ENCODE data around the gene OR13J1. TPM values are rescaled to one million over a fixed set of nuclear protein-coding genes. Genes with fewer than 3 reads are reported as not detected.

Gene OR13J1
- total and polyA plus RNA-seq, 5 donors from 2014 or later, result not detected

DNA sequence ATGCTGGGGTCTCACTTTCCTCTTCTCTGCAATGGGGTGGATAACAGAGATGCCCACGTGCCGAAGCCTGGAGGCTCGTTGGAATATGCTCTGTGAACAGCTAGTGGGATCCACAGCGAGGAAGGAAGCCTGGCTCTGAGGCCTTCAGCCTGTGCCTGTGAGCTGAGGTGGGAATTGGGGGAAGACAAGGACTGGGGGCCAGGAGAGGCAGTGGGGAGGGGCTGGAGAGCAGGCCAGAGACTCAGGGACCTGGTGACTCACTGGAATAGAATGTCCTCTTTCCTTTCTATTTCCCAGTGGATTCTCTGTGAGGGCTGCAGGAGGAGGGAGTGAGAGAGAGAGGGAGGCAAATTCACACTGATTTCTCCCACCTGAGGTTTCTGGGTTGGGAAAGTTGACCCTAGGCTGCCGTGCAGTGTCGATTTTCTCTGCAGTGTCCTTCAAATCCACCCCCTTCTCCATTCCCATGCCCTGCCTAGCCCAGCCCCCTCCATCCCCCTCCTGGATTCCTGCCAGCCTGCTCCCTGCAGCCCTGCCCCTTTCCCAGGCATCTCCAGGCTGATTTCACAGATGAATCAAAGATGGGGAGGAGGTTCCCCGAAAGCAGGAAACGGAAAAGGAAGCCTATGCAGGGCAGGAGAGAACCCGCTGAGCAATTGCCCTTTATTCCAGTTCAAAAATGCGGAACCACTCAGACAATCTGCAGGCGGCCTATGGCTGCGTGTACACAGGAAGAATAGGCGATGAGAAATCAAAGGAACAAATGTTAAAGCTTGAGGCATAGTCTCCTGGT lies 37.7 kb upstream of the OR13J1 start:
- Mint-ChIP-seq H3K4me1 (peaks cover 19 to 73% (median 31%) of the 10 kb centered on the region in 4 donors), H3K27ac (peak overlapping the region in 2 of 3 donors; percentile 80 to 89), H3K4me3 (peak overlapping the region in 3 of 4 donors; percentile 52 to 84 (median 59)), H3K27me3 (peaks cover 7% of the 10 kb centered on the region), H3K36me3 (no peaks in the 10 kb centered on the region), H3K9me3 (no peaks in the 10 kb centered on the region)
- peak in 1 of 2 donors; percentile 22 for ATAC-seq (ENCODE audit: low read depth in 2 of 2)
- Histone ChIP-seq H3K4me1 (ENCODE audit: control insufficient read depth, insufficient read depth, low read length, poor library complexity, severe bottlenecking) (peaks cover 68% of the 10 kb centered on the region), H3K27me3 (ENCODE audit: control insufficient read depth, insufficient read depth, low read length) (no peaks in the 10 kb centered on the region), H3K9me3 (ENCODE audit: control insufficient read depth in 2 of 2, low read length in 2 of 2) (no peaks in the 10 kb centered on the region), H3K4me3 (ENCODE audit: low read depth, low read length) (no peak overlapping the region), H3K27ac (ENCODE audit: insufficient read depth, low read length, poor library complexity, severe bottlenecking) (no peak overlapping the region), H3K36me3 (ENCODE audit: control insufficient read depth, insufficient read depth, low read length) (no peaks in the 10 kb centered on the region)
- no peak for DNase-seq

DNA sequence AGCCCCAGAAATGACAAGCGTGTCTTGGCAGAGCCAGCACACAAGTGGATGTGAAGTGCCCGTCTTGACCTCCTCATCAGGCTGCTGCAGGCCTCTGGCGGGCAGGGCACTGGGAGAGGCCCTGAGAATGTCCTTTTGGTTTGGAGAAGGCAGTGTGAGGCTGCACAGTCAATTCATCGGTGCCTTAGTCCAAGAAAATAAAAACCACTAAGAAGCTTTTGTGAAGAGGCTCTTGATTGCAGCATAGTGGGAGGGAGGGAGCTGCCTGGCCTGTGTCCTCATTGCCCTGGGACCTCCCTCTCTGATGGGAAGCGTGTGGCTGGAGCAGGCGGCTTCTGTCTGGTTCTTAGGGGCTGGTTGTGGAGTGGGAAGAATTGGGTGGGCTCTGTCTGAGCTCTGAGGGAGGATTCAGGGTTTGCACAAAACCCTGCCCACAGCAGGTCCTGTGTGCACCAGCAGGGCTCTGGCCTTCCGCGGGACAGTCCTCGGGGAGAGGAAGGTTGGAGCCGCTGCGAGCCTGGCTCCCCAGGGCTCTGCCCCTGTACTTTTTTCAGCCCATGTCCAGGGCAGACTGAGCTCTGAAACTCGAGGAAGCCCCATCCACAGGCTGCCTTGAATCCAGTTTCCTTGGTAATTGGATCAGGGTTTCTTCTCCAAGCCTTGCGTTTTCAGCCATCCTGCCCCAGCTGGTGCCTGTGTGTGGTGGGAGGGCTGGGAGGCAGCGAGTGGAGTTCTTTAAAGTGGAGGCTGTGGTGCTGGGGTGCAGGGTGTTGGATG lies 36.9 kb upstream of the OR13J1 start:
- Mint-ChIP-seq H3K27ac (peak overlapping the region; percentile 48 to 80 (median 80)), H3K27me3 (peaks cover 10% of the 10 kb centered on the region), H3K36me3 (no peaks in the 10 kb centered on the region), H3K4me1 (peaks cover 20 to 74% (median 33%) of the 10 kb centered on the region in 4 donors), H3K9me3 (no peaks in the 10 kb centered on the region), H3K4me3 (peak overlapping the region in 1 of 4 donors; percentile 84)
- DNase-seq, result no peak
- H3K27ac ChIP-seq (ENCODE audit: insufficient read depth, low read length, poor library complexity, severe bottlenecking), result no peak overlapping the region
- H3K9me3 ChIP-seq (ENCODE audit: control insufficient read depth in 2 of 2, low read length in 2 of 2), result no peaks in the 10 kb centered on the region
- no peak for ATAC-seq (ENCODE audit: low read depth in 2 of 2)
- no peaks in the 10 kb centered on the region for H3K36me3 ChIP-seq (ENCODE audit: control insufficient read depth, insufficient read depth, low read length)
- no peak overlapping the region for H3K4me3 ChIP-seq (ENCODE audit: low read depth, low read length)
- peaks cover 5% of the 10 kb centered on the region for H3K27me3 ChIP-seq (ENCODE audit: control insufficient read depth, insufficient read depth, low read length)
- H3K4me1 ChIP-seq (ENCODE audit: control insufficient read depth, insufficient read depth, low read length, poor library complexity, severe bottlenecking), result peaks cover 62% of the 10 kb centered on the region

DNA sequence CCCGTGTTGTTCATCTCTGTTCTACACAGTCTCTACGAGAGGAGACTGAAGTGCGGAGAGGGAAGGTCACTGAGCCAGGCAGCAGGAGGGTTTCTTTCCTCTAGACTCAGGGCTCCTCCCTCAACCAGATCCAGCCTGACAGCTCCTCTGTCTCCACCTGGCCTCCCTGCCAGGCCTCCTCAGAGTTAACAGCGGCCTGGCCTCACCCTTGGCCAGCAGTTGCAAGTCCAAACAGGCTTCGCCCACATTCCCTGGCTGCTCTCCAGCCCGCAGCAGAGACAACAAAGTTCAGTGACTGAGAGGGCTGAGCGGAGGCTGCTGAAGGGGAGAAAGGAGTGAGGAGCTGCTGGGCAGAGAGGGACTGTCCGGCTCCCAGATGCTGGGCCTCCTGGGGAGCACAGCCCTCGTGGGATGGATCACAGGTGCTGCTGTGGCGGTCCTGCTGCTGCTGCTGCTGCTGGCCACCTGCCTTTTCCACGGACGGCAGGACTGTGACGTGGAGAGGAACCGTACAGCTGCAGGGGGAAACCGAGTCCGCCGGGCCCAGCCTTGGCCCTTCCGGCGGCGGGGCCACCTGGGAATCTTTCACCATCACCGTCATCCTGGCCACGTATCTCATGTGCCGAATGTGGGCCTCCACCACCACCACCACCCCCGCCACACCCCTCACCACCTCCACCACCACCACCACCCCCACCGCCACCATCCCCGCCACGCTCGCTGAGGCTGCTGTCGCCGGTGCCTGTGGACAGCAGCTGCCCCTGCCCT lies 35.9 kb upstream of the OR13J1 start, which contains the start of gene HRCT1:
Gene HRCT1 (plus strand): TSS at position 291 of the 768 bp plus-strand sequence. CDS start 86 bp downstream, at position 377.
- peak within 1 kb of the TSS in 1 of 4 donors; percentile 64 for H3K4me3 Mint-ChIP-seq
- peaks cover 17% of the 10 kb centered on the region for H3K27me3 Mint-ChIP-seq
- Histone ChIP-seq H3K27me3 (ENCODE audit: control insufficient read depth, insufficient read depth, low read length) (peaks cover 7% of the 10 kb centered on the region), H3K4me1 (ENCODE audit: control insufficient read depth, insufficient read depth, low read length, poor library complexity, severe bottlenecking) (peaks cover 52% of the 10 kb centered on the region), H3K27ac (ENCODE audit: insufficient read depth, low read length, poor library complexity, severe bottlenecking) (no peak within 1 kb of the TSS), H3K9me3 (ENCODE audit: control insufficient read depth in 2 of 2, low read length in 2 of 2) (no peaks in the 10 kb centered on the region), H3K36me3 (ENCODE audit: control insufficient read depth, insufficient read depth, low read length) (no peaks in the 10 kb centered on the region), H3K4me3 (ENCODE audit: low read depth, low read length) (no peak within 1 kb of the TSS)
- H3K36me3 Mint-ChIP-seq, result no peaks in the 10 kb centered on the region
- peak within 1 kb of the TSS; percentile 48 to 86 (median 62) for H3K27ac Mint-ChIP-seq
- no peak for DNase-seq
- no peak for ATAC-seq (ENCODE audit: low read depth in 2 of 2)
- no peaks in the 10 kb centered on the region for H3K9me3 Mint-ChIP-seq
- H3K4me1 Mint-ChIP-seq, result peaks cover 18 to 65% (median 27%) of the 10 kb centered on the region in 4 donors

DNA sequence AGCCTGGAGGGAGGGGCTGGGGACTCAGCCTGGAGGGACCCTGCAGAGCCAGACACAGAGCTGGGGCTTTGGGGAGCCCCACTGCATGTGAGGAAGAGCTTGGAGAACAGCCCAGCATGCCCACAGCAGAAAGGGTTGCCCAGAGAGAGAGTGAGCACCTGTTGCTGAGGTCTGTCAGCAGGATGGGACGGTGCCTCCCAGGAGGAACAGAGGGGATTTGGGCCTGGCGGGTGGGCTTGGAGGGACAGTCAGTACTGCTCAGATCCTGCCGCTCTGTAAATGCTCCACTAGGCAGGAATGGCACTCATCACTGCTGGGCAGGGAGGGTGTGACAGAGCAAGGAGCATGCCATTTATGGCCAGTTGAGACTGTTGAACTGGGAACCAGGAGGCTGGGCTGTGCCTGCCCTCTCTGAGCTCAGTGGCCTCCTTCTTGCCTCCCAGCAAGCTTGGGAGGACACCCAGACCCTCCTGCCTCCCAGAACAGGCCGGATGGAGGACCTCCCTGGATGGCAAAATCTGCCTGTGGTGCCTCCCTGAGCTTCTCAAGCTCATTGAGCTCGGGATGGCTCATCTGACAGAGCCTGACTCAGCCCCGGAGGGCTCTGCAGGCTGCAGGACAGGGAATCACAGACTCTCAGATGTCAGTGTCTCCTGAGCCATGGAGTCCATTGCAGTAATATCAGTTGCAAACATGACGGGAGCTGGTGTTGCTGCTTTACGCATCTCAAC lies 35.0 kb upstream of the OR13J1 start:
- peaks cover 43% of the 10 kb centered on the region for H3K4me1 ChIP-seq (ENCODE audit: control insufficient read depth, insufficient read depth, low read length, poor library complexity, severe bottlenecking)
- peak overlapping the region in 2 of 3 donors; percentile 62 to 86 for H3K27ac Mint-ChIP-seq
- peaks cover 13 to 56% (median 21%) of the 10 kb centered on the region in 4 donors for H3K4me1 Mint-ChIP-seq

DNA sequence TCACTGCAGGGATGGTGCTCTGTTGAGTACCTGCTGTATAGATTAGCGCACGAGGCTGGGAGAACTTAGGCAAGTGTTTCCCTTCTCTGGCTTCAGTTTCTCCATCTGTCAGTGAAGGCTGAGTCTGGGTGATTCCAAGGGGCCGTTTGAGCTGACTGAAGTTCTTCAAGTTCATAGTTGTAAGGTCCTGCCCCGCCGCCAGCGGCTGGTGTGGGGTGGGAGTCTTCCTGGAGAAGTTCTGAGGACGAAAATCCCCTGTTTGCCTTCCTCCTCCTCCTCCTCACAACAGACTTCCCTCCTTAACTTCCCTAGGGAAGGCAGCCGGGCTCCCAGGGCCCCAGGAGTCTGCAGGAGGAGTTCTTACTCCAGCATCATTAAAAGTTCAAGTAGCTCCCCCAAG lies 34.1 kb upstream of the OR13J1 start:
- no peak for ATAC-seq (ENCODE audit: low read depth in 2 of 2)
- peaks cover 10 to 49% (median 18%) of the 10 kb centered on the region in 4 donors for H3K4me1 Mint-ChIP-seq

More for the DNA sequence above, 35.0 kb upstream of the OR13J1 start:
- peaks cover 10% of the 10 kb centered on the region for H3K27me3 ChIP-seq (ENCODE audit: control insufficient read depth, insufficient read depth, low read length)
- no peak overlapping the region for H3K27ac ChIP-seq (ENCODE audit: insufficient read depth, low read length, poor library complexity, severe bottlenecking)
- ATAC-seq (ENCODE audit: low read depth in 2 of 2), result no peak
- peaks cover 17% of the 10 kb centered on the region for H3K27me3 Mint-ChIP-seq
- peak overlapping the region in 1 of 4 donors; percentile 64 for H3K4me3 Mint-ChIP-seq
- no peaks in the 10 kb centered on the region for H3K36me3 ChIP-seq (ENCODE audit: control insufficient read depth, insufficient read depth, low read length)
- H3K9me3 Mint-ChIP-seq, result no peaks in the 10 kb centered on the region
- DNase-seq, result no peak
- no peaks in the 10 kb centered on the region for H3K36me3 Mint-ChIP-seq
- no peaks in the 10 kb centered on the region for H3K9me3 ChIP-seq (ENCODE audit: control insufficient read depth in 2 of 2, low read length in 2 of 2)
- H3K4me3 ChIP-seq (ENCODE audit: low read depth, low read length), result no peak overlapping the region

DNA sequence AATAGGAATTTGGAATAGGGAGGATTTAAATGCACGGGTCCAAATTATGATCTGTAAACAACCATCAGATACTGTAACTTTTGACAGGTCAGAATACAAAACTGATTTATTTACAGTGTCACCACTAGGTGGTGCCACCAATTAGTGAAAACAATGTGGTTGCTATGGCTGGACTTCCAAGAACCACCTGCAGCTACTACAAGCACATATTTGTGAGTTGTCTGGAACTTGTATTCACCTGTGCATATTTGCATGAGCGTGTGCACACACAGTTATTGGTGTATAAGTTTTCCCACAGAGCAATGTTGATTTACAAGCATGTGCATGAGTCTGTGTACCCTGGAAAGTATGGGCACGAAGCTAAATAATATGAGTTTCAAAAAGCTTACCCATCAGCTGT lies 32.8 kb upstream of the OR13J1 start:
- Mint-ChIP-seq H3K27ac (peak overlapping the region in 1 of 3 donors; percentile 16), H3K9me3 (no peaks in the 10 kb centered on the region), H3K4me3 (no peak overlapping the region), H3K4me1 (peaks cover 5 to 36% (median 12%) of the 10 kb centered on the region in 4 donors), H3K36me3 (no peaks in the 10 kb centered on the region), H3K27me3 (peaks cover 27% of the 10 kb centered on the region)
- Histone ChIP-seq H3K9me3 (ENCODE audit: control insufficient read depth in 2 of 2, low read length in 2 of 2) (no peaks in the 10 kb centered on the region), H3K4me1 (ENCODE audit: control insufficient read depth, insufficient read depth, low read length, poor library complexity, severe bottlenecking) (peaks cover 22% of the 10 kb centered on the region), H3K27ac (ENCODE audit: insufficient read depth, low read length, poor library complexity, severe bottlenecking) (no peak overlapping the region), H3K4me3 (ENCODE audit: low read depth, low read length) (no peak overlapping the region), H3K36me3 (ENCODE audit: control insufficient read depth, insufficient read depth, low read length) (no peaks in the 10 kb centered on the region), H3K27me3 (ENCODE audit: control insufficient read depth, insufficient read depth, low read length) (peaks cover 14% of the 10 kb centered on the region)
- peak; percentile 53 to 59 for ATAC-seq (ENCODE audit: low read depth in 2 of 2)
- peak; percentile 19 to 73 (median 62) for DNase-seq

More for the DNA sequence above, 34.1 kb upstream of the OR13J1 start:
- Mint-ChIP-seq H3K36me3 (no peaks in the 10 kb centered on the region), H3K9me3 (no peaks in the 10 kb centered on the region), H3K27me3 (peaks cover 22% of the 10 kb centered on the region), H3K27ac (peak overlapping the region in 1 of 3 donors; percentile 86), H3K4me3 (no peak overlapping the region)
- peaks cover 35% of the 10 kb centered on the region for H3K4me1 ChIP-seq (ENCODE audit: control insufficient read depth, insufficient read depth, low read length, poor library complexity, severe bottlenecking)
- H3K4me3 ChIP-seq (ENCODE audit: low read depth, low read length), result no peak overlapping the region
- H3K27ac ChIP-seq (ENCODE audit: insufficient read depth, low read length, poor library complexity, severe bottlenecking), result no peak overlapping the region
- H3K36me3 ChIP-seq (ENCODE audit: control insufficient read depth, insufficient read depth, low read length), result no peaks in the 10 kb centered on the region
- no peaks in the 10 kb centered on the region for H3K9me3 ChIP-seq (ENCODE audit: control insufficient read depth in 2 of 2, low read length in 2 of 2)
- DNase-seq, result no peak
- peaks cover 10% of the 10 kb centered on the region for H3K27me3 ChIP-seq (ENCODE audit: control insufficient read depth, insufficient read depth, low read length)

DNA sequence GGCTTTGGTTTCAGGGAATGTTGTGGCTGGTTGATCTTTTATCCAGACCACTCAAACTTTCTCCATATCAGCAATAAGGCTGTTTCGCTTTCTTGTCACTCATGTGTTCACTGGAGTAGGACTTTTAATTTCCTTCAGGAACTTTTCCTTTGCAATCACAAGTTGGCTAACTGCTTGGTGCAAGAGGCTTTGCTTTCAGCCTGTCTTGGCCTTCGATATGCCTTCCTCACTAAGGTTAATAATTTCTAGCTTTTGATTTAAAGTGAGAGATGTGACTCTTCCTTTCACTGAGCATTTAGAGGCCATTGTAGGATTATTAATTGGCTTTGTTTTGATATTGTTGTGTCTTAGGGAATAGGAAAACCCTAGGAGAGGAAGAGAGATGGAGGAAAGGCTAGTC lies 28.8 kb upstream of the OR13J1 start:
- ATAC-seq (ENCODE audit: low read depth in 2 of 2) (no peak), DNase-seq (no peak)
- Histone ChIP-seq H3K27ac (ENCODE audit: insufficient read depth, low read length, poor library complexity, severe bottlenecking) (no peak overlapping the region), H3K36me3 (ENCODE audit: control insufficient read depth, insufficient read depth, low read length) (no peaks in the 10 kb centered on the region), H3K27me3 (ENCODE audit: control insufficient read depth, insufficient read depth, low read length) (peaks cover 28% of the 10 kb centered on the region), H3K4me1 (ENCODE audit: control insufficient read depth, insufficient read depth, low read length, poor library complexity, severe bottlenecking) (peaks cover 7% of the 10 kb centered on the region), H3K9me3 (ENCODE audit: control insufficient read depth in 2 of 2, low read length in 2 of 2) (no peaks in the 10 kb centered on the region), H3K4me3 (ENCODE audit: low read depth, low read length) (no peak overlapping the region)
- Mint-ChIP-seq H3K4me3 (no peak overlapping the region), H3K4me1 (peaks cover 5 to 7% (median 6%) of the 10 kb centered on the region in 4 donors), H3K27me3 (peaks cover 54% of the 10 kb centered on the region), H3K36me3 (no peaks in the 10 kb centered on the region), H3K27ac (no peak overlapping the region), H3K9me3 (no peaks in the 10 kb centered on the region)
